Measurements from ENCODE around the gene SUCLG1.

The SUCLG1 gene

DNA sequence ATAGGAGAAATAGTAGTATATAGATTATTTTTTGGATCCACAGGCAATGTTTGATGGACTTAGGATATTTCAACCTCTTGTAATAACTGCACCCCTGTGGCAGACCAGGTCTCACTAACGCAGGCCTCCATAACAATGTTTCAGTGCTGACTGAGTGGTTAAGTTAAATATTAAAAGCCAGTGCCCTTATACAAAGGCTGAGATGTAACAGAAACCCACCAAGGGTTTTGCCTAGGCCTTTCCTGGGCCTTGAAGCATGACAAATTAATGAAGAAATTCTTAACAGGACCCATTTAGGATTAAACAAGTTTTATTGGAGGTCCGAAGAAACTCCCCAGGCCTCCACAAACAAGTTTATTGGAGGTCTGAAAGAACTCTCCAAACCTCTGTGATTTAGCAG, 1.6 kb upstream of the SUCLG1 start:
- DNase-seq = no peak

DNA sequence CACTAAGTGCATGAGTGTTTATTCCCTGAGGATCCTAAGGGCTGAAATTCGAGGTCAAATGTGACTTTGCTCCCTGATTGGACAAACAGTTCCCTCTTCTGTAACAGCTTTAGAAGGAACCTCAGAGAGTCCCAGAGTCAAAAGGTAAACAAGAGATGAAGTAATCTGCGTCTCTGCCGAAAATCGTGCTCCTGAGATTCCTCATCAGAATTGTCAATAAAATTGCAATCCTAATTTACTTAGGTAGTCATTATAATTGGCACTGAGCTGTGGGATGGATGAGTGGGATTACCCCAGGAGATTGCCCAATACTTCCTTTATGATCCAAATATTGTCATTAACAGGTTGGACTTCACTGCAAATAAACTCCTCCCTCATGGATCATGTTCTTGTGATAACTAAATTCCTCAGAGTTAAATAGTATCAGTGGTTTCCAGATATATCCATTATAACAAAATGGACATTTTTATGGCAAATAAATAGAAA, 907 bp upstream of the SUCLG1 start:
- no peak for DNase-seq

DNA sequence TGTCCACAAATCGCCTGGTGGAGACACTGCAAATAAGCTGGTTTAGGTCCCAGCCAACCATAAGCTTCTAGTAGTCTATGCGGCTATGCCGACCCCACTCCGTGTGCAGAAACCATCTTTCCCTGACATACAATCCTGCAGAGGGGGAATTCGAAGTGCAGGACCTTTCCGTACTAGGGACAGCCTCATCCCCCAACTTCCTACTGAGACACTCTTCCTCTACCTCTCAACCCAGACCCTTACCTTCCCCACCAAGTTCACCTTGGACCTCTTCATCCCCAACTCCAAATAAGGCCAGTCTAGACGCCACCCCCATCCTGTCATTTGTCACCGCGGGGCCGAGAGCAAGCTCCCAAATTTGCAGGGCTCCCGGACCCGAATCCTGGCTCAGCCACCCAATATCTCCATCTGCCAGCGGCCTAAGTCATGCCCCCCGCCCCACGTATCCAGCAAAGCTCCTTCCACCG, 496 bp downstream of the SUCLG1 start:
- DNase-seq = no peak

- DNase-seq = no peak
These were observed 1.4 kb downstream of the SUCLG1 start for GRCh38 chr2:84457686-84458085.

DNA sequence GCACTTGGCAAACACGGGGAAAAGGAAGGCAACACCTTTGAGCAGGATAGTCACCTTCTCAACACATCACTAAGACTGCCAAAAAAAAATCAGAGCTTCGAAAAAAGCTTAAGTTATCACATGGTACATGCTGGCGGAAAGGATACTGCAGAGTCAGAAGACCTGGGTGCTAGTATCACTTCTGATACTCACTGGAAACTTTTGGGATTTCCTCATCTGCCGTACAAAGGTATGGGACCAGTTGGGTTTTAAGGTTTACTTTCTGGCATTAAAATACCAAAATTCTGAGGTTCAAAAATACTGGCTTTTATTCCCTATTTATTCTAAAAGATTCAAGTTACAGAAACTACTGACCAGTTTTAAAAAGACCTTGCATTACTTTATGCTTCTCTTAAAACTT, 2.9 kb downstream of the SUCLG1 start:
- DNase-seq = no peak

GRCh38 chr2:84454581-84454980, 4.5 kb downstream of the SUCLG1 start:
- DNase-seq = no peak

- DNase-seq = no peak
These were observed 6.5 kb downstream of the SUCLG1 start for GRCh38 chr2:84452624-84453023.

DNA sequence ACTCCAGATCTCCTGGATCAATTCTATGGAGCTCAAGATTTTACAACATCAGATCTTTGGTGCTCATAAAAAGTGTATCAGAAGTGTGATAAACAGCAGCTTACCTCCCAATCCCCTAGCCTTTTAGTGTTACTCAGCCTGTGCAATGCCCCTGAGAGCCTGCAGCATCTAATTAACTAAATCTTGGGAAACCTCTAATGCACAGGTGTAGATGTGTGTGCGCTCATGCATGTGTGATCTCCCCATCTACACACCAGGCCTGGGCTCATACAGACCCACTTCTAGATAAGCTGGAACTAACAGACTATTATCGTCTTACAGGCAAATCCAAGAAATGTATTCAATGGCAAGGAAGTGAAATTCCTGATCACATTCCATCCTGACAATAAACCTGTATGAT, 7.5 kb downstream of the SUCLG1 start:
- DNase-seq = no peak

DNA sequence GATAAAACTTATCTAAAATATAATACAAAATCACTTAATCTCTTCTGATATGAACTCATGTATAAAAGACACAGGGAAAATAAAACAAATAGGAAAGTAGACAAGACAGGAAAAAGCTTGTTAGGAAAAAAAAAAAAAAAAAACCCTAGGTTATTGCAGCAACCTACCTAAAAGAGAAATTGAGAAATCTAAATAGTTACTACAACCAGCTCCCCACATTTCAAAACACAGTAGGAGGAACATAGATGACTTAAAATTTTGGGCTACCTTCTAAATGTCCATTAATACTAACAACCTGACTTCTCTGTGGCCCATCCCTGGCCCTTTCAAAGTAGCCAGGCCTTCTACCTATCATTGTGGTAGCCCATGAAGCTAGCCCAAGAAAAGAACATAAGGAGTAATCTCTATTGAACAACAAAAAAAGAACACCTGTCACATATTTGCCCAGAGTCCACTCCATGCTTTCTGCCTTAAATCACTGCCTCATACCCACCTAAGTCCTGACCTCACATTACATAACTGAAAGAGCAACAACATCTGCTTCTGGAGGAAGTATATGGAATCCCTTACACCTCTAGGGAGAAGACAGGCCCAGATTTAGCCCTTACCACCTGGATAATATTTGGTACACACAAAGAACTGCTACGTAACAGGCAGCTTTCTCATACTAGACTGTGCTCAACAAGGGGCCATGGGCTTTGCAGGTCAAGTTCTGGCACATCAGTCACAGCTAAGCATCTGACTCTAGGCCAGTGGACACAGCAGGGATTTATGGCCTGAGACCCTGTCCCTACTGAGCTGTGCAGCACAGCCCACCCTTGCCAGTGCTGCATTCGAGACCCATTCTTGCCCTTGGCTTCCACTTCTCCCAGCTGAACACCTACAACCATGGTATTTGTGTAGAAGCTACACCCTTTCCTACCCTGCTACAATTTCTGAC, 8.5 kb downstream of the SUCLG1 start:
- no peak for DNase-seq

GRCh38 chr2:84449711-84450110, 9.4 kb downstream of the SUCLG1 start:
- no peak for DNase-seq

DNA sequence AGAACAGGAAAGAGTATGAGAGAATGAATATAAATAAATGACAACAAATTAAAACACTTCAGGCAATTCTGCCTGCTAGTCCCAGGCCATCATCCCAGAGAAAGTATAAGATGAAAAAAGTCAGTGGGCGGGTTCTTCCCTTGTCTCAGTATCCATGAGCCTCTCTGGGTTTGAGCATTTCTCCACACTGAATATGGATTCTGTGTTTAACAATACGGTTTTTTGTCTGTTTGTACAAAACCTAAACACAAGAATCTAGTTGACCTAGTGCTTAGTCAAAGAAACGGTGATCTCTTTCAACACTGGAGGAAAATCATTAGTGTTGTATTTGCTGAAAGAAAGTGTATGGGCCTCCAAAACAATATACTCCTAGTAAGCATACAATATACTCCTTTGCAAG, 10.0 kb downstream of the SUCLG1 start:
- DNase-seq = no peak

GRCh38 chr2:84443477-84443876, 15.6 kb downstream of the SUCLG1 start:
- DNase-seq = no peak

DNA sequence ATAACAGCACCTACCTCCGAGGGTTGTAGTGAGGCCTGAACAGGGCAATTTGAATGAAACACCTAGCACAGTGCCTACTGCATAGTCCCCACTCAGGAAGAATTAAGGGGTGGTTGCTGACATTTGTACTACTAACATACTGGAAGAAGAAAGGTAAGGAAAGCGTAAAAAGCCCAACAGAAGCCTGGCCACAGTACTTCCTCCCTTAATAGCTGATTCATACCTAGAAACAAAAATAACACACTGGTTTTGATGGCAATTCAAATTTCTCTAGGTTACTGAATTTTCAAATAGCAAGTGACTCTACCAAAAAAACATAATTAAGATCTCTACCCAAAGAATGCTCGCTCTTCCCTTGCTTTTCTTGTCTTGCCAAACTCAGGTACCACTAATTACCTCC, 16.2 kb downstream of the SUCLG1 start:
- no peak for DNase-seq

DNA sequence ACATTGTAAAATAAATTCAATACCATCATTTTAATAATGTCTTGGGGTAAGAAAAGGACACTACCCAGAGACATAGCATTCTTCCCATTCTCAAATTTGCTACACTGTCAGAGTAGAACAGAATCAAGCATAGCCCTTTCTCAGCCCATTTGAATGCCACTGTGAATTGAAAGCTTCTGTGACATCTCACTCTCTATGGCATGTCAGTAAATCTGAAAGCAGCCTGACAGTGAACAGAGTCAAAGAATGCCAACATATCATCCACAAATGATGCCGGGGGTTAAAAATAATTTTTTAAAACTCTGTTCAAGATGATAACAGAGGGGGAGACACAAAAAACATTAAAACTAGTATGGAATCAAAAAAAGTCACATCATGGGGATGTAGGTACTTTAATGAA, 17.6 kb downstream of the SUCLG1 start:
- DNase-seq = no peak

- no peak for DNase-seq
These were observed 18.0 kb downstream of the SUCLG1 start for GRCh38 chr2:84441036-84441435.

GRCh38 chr2:84435345-84436025, 23.6 kb downstream of the SUCLG1 start:
- DNase-seq = no peak

GRCh38 chr2:84429328-84429727, 29.8 kb downstream of the SUCLG1 start:
- DNase-seq = no peak

- no peak for DNase-seq
These were observed 31.6 kb downstream of the SUCLG1 start for GRCh38 chr2:84427235-84428138.

DNA sequence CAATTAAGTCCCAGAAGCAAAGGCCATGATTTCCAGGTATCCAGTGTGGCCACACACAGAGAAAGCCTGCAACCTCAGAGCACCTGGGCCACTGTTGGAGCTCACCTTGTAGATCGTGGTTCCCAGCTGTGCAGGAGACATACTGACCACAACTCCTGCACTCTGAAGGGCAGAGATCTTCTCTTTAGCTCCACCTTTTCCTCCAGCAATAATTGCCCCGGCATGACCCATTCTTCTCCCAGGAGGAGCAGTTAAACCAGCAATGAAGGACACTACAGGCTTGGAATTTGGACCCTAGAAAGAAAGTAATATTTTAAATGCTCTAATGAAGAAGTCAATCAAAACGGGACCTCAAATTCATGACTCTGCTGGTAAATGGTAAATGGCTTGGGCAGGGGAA, 33.8 kb downstream of the SUCLG1 start:
- no peak for DNase-seq

- no peak for DNase-seq
These were observed 34.9 kb downstream of the SUCLG1 start for GRCh38 chr2:84424152-84424551.

DNA sequence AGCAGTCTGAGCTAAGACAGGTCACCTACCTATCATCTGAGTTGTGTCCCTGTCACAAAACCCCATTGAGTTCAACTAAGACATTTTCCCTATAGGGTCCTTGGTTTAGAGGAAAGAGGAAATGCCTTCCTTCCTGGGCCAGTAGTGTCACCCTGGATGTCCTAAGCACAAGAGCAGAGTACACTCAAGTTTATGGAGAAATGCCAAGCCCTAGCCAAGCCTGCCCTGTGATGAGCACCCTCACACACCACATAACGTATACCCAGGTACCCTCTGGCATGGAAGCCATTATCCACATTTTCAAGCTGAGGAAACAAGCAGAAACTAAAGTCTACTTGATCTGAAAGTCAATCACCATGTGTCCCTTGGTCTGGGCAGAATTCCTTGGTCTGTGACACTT, 37.3 kb downstream of the SUCLG1 start:
- no peak for DNase-seq

DNA sequence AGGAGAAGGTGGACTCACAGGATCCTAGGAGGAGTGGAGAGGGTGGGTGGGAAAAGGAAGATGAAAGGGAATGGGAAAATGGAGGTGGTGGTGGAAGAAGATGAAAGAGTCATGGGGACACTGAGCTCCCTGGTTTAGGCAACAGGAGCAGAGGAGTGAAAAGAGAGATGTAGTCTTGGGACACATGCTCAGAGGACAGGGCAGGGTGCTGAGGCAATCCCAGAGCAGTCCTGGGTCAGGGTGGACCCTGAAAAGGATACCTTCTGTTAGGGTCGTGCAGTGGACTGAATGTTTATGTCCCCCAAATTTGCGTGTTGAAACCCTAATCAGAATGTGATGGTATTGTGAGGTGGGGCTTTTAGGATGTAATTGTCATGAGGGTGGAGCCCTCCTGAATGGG, 37.9 kb downstream of the SUCLG1 start:
- DNase-seq = no peak
